Measurements from ENCODE around the gene DLG2.
"Not testable (repeated sequence)": the region's sequence is repeated elsewhere in the genome, so short reads cannot be mapped to it uniquely, and the experiment has no call there.

Gene DLG2

DNA sequence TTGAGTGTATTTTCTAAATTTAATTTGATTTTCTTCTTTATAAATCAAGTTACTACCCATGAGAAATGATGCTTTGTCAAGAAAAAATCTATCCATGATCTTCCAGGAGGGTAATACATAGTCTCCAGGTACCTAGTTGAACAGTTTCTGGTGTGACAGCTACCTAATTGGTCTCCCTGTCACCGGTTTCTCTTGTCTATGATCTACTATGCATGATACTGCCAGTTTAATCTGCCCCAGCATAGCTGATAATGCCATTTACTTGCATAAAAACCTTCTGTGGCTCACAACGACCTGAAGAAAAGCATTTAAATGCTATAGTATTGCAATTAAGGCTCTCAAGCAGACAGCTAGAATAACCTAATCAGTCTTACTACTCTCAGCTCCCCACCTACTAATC, 349.5 kb downstream of the DLG2 start:
- ChIA-PET POLR2A (ENCODE audit: low non-redundant PET) (no interaction called here), CTCF (no interaction called here)
- TF ChIP-seq, protein P1, sequence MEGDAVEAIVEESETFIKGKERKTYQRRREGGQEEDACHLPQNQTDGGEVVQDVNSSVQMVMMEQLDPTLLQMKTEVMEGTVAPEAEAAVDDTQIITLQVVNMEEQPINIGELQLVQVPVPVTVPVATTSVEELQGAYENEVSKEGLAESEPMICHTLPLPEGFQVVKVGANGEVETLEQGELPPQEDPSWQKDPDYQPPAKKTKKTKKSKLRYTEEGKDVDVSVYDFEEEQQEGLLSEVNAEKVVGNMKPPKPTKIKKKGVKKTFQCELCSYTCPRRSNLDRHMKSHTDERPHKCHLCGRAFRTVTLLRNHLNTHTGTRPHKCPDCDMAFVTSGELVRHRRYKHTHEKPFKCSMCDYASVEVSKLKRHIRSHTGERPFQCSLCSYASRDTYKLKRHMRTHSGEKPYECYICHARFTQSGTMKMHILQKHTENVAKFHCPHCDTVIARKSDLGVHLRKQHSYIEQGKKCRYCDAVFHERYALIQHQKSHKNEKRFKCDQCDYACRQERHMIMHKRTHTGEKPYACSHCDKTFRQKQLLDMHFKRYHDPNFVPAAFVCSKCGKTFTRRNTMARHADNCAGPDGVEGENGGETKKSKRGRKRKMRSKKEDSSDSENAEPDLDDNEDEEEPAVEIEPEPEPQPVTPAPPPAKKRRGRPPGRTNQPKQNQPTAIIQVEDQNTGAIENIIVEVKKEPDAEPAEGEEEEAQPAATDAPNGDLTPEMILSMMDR (conservative IDR thresholded peaks at IDR 0.05; ENCODE audit: low read depth), result no peak
- H3K27ac ChIP-seq, result no peak overlapping the region
- no peak for DNase-seq (ENCODE audit: low spot score)

DNA sequence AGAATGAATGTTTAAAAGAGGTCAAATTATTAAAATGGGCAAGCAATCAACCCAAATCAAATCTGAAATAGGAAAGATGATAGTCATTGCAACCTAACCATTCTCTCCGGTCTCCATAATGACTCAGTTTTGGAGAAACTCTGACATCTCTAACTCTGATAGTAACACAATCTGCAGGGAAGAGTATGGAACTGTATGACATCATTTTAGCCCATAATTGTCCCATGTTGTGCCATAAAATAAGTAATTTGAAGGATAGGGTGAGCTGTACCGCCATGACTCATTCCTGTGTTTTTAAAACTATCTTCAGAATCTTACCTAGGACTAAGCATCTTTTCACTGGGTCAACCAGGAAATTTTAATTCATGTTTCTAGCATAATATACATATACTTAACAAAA, 350.8 kb downstream of the DLG2 start:
- CTCF ChIA-PET, result no interaction called here

DNA sequence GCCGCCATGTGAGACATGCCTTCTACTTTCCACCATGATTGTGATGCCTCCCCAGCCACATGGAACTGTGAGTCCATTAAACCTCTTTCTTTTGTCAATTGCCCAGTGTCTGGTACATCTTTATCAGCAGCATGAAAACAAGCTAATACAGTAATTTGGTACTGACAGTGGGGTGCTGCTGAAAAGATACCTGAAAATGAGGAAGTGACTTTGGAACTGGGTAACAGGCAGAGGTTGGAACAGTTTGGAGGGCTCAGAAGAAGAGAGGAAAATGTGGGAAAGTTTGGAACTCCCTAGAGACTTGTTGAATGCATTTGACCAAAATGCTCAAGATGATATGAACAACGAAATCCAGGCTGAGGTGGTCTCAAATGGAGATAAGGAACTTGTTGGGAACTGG, 356.8 kb downstream of the DLG2 start:
- H3K27ac ChIP-seq; POLR2A ChIA-PET (ENCODE audit: low non-redundant PET); CTCF ChIA-PET; DNase-seq (ENCODE audit: low spot score): not testable (repeated sequence)

More for the DNA sequence above, 350.8 kb downstream of the DLG2 start:
- H3K27ac ChIP-seq, result no peak overlapping the region
- DNase-seq (ENCODE audit: low spot score), result no peak
- TF ChIP-seq, protein P1 (conservative IDR thresholded peaks at IDR 0.05; ENCODE audit: low read depth), result no peak
- POLR2A ChIA-PET (ENCODE audit: low non-redundant PET), result no interaction called here

DNA sequence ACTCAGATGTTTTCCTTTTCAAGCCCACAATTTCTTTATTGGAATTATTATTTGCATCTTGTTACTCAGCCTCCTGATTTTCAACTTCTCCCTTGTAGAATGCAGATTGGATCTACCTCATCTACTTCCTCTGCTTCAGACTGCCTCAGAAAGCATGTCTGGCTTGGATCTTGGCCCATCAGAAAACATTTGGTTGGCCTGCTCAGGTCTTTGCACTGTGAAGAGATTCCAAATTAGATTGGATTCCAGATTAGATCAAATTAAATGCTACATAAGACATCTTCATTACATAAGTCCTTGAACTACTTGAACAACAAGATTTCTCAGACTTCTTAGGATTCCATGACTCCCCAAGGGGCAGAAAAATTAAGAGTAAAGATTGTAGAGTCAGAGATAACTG, 358.0 kb downstream of the DLG2 start:
- POLR2A ChIA-PET (ENCODE audit: low non-redundant PET), result no interaction called here

DNA sequence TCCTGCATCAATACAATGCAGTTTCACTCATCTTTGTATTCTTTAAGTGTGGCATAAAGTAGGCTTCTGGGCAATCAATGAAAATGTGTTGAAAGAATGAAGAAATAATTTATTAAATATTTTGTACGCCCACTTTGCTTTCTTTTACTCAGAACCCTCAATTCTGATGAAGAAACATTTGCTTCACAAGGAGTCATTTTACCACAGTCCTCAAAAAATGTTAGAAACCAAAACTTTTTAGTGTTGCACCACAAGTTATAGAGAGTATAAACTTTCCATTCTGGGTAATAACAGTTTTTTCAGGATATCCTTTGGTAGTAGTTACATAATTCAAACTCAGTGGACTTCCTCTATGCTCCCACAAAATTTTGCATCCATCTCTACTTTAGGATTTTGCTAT, 360.5 kb downstream of the DLG2 start:
- POLR2A ChIA-PET (ENCODE audit: low non-redundant PET), result no interaction called here
- TF ChIP-seq, protein P1 (conservative IDR thresholded peaks at IDR 0.05; ENCODE audit: low read depth), result no peak
- no peak overlapping the region for H3K27ac ChIP-seq
- DNase-seq (ENCODE audit: low spot score), result no peak
- CTCF ChIA-PET, result no interaction called here

More for the DNA sequence above, 358.0 kb downstream of the DLG2 start:
- H3K27ac ChIP-seq, result no peak overlapping the region
- no peak for DNase-seq (ENCODE audit: low spot score)
- CTCF ChIA-PET, result no interaction called here
- TF ChIP-seq, protein P1 (conservative IDR thresholded peaks at IDR 0.05; ENCODE audit: low read depth), result no peak

DNA sequence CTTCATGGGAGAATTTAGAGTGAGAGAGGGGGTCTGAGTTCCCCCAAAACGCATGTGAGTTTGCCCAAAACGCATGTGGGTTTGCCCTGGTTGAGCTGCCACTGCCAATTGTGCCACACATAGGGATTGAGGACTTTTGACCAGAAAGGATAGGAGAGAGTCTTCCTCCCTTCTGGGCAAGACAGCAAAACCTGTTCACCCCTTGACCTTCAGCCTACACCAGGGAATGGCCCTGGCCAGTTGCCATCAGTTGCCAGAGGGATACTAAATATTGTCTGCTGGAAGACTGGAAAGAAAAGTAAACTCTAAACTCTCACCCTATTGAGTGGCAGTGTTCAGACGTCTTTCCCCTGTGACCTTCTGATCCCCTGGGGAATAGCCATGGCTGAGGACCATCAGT, 363.8 kb downstream of the DLG2 start:
- ChIA-PET CTCF (no interaction called here), POLR2A (ENCODE audit: low non-redundant PET) (no interaction called here)
- no peak overlapping the region for H3K27ac ChIP-seq
- TF ChIP-seq, protein P1 (conservative IDR thresholded peaks at IDR 0.05; ENCODE audit: low read depth), result no peak
- no peak for DNase-seq (ENCODE audit: low spot score)

DNA sequence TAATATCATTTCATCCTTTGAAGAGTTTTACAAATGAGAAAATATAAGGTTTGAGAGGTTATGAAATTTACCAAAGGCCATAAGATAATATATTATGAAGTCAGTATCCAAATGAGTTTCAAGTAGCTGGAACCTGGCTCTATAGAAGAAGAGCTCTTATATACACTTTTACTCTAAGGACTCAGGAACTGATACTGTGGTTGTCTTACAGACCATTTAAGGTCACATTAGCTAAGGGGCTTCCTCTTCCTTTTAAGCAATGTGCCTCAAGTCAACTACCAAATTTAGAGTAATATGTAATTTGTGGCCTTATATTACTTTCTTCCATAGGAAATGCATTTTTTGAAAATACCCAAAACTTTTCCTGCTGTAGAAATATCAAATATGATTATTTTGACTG, 369.3 kb downstream of the DLG2 start:
- CTCF ChIA-PET, result no interaction called here
- POLR2A ChIA-PET (ENCODE audit: low non-redundant PET), result no interaction called here

More for the DNA sequence above, 369.3 kb downstream of the DLG2 start:
- DNase-seq (ENCODE audit: low spot score), result no peak
- TF ChIP-seq, protein P1 (conservative IDR thresholded peaks at IDR 0.05; ENCODE audit: low read depth), result no peak
- H3K27ac ChIP-seq, result no peak overlapping the region
